Stimulated activated naive CD8-positive, alpha-beta T cell treated with anti-CD3 and anti-CD28 coated beads, Interleukin-15, Interleukin-2, amounts not matched to agents 100 ng/mL and 50 ng/mL, for 24 hours (primary cell): ENCODE measurements around the gene JCHAIN.
A peak's percentile ranks its signal among the peaks of the same experiment; 100 is the strongest.

Experiments
- H3K27ac Mint-ChIP-seq: one replicate; pipeline ENCODE4 v1.8.0; 2021; ENCODE audit warnings: mild to moderate bottlenecking, mixed read lengths
- H3K27me3 Mint-ChIP-seq: one replicate; pipeline ENCODE4 v1.8.0; 2021; ENCODE audit warnings: mixed read lengths
- H3K36me3 Mint-ChIP-seq: one replicate; pipeline ENCODE4 v1.8.0; 2021; ENCODE audit warnings: low read depth, mixed read lengths
- H3K4me1 Mint-ChIP-seq: one replicate; pipeline ENCODE4 v1.8.0; 2021; ENCODE audit warnings: low read depth, mixed read lengths
- H3K4me3 Mint-ChIP-seq: one replicate; pipeline ENCODE4 v1.8.0; 2021; ENCODE audit warnings: mild to moderate bottlenecking, mixed read lengths
- H3K9me3 Mint-ChIP-seq: one replicate; pipeline ENCODE4 v1.8.0; 2021; ENCODE audit warnings: mixed read lengths

JCHAIN gene

DNA sequence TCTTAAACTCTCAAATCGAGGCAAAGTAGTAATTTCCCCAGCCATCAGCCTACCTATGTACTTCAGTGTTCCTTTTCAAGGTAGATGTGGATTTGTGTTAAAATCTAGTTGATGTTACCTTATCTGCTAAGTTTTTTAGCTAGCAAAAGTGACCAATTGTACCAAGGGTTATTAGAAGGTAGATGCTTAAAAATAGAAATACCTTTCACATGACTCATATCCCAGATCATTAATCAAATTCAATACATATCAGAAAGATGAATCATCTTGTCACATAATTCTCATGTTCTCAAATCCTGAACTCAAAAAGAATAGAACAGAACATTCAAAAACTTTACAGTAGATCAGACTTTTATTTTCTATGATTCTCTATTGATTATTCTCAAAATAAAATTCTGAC is 34.3 kb downstream of the JCHAIN start:
- Mint-ChIP-seq H3K27ac (no peak overlapping the region), H3K9me3 (no peaks in the 10 kb centered on the region), H3K4me1 (peaks cover 6% of the 10 kb centered on the region), H3K4me3 (no peak overlapping the region), H3K27me3 (no peaks in the 10 kb centered on the region), H3K36me3 (no peaks in the 10 kb centered on the region)

GRCh38 chr4:70630162-70630561 is 36.1 kb downstream of the JCHAIN start:
- H3K27me3 Mint-ChIP-seq, result no peaks in the 10 kb centered on the region
- no peak overlapping the region for H3K4me3 Mint-ChIP-seq
- no peaks in the 10 kb centered on the region for H3K36me3 Mint-ChIP-seq
- no peak overlapping the region for H3K27ac Mint-ChIP-seq
- H3K9me3 Mint-ChIP-seq, result no peaks in the 10 kb centered on the region
- peaks cover 6% of the 10 kb centered on the region for H3K4me1 Mint-ChIP-seq

DNA sequence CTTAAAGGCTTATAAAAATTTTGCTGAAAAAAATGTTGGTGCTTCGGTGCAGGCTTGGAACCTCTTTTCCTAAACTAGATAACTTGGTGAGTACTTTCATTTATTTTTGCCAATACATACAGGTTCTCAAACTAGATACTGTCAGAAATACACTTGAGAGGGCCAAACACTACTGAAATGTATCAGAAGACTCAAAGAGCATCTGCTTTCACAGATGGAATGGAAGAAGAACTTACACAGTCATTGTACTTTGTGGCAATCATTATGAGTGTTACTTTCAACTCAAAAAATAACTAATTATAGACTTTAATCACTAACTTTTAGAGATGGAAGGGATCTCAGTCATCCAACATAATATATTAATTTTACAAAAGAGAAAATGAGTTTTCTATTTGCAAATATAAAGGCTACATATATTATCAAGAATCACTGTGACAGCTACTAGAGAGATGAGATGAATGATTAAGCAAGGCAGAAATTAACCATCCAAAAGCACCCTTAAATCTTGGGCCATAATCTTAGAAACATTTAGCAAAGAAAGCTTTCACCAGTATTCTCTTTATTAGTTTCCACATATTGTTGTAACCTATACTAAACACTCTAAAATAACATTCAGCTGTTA is 36.7 kb downstream of the JCHAIN start:
- no peak overlapping the region for H3K4me3 Mint-ChIP-seq
- H3K9me3 Mint-ChIP-seq, result no peaks in the 10 kb centered on the region
- peaks cover 6% of the 10 kb centered on the region for H3K4me1 Mint-ChIP-seq
- H3K27ac Mint-ChIP-seq, result no peak overlapping the region
- H3K36me3 Mint-ChIP-seq, result no peaks in the 10 kb centered on the region
- no peaks in the 10 kb centered on the region for H3K27me3 Mint-ChIP-seq

- H3K36me3 Mint-ChIP-seq, result no peaks in the 10 kb centered on the region
- H3K27me3 Mint-ChIP-seq, result no peaks in the 10 kb centered on the region
- no peak within 1 kb of the TSS for H3K4me3 Mint-ChIP-seq
- H3K9me3 Mint-ChIP-seq, result no peaks in the 10 kb centered on the region
- peaks cover 16% of the 10 kb centered on the region for H3K4me1 Mint-ChIP-seq
- no peak within 1 kb of the TSS for H3K27ac Mint-ChIP-seq
Observed at GRCh38 chr4:70628444-70628843, 37.9 kb downstream of the JCHAIN start, which contains the start of gene ENAM. Gene ENAM (plus strand): TSS chr4:70628744. CDS start chr4:70629501, 757 bp downstream.

GRCh38 chr4:70627620-70628019 is 38.7 kb downstream of the JCHAIN start:
- H3K36me3 Mint-ChIP-seq, result no peaks in the 10 kb centered on the region
- H3K9me3 Mint-ChIP-seq, result no peaks in the 10 kb centered on the region
- no peaks in the 10 kb centered on the region for H3K27me3 Mint-ChIP-seq
- peaks cover 19% of the 10 kb centered on the region for H3K4me1 Mint-ChIP-seq
- no peak overlapping the region for H3K27ac Mint-ChIP-seq
- H3K4me3 Mint-ChIP-seq, result no peak overlapping the region

DNA sequence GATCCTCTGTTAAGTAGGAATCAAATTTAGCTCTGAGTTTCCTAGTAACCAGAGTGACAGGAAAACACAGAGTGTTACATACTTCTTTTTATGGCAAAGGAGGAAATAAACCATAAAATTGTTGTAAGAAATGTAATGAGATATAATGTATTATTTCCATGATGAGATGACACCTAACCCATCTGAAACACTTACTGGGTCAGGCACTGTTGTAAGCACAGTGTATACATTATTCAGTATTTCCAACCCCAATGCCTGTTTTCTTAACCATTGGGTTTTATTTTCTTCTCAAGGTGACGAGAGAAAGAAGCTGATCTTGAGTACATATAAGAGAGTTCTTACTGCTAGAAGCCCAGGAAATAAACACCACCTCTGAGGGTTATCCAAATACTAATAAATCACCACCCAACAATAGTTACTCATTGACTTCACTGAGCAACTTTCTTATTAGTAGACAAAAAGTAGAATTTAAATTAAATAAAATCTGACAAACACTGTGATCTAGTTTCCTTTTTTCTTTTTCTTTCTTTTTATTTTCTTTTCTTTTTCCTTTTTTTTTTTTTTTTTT is 42.0 kb downstream of the JCHAIN start:
- Mint-ChIP-seq H3K4me1 (peaks cover 18% of the 10 kb centered on the region), H3K27me3 (no peaks in the 10 kb centered on the region), H3K27ac (no peak overlapping the region), H3K36me3 (no peaks in the 10 kb centered on the region), H3K9me3 (no peaks in the 10 kb centered on the region), H3K4me3 (no peak overlapping the region)

DNA sequence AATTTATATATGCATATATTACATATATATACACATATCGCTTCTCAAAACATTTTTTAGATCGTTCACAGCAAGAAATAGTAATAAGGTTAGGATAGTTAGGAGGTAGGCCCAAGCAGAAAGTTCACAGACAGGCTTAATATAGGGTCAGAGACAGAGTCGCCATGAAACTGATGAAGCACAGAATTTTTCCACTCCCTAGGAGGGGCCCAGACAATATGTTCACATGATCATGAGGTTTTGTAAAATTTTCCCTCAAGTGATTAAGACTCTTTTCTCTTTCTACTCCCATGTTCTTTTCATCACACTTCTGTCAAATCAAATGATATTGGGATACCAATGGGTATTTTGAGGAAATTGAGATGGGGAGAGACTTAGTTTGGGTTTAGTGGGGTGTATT is 43.0 kb downstream of the JCHAIN start:
- no peaks in the 10 kb centered on the region for H3K9me3 Mint-ChIP-seq

GRCh38 chr4:70619778-70620177 is 46.5 kb downstream of the JCHAIN start:
- no peaks in the 10 kb centered on the region for H3K9me3 Mint-ChIP-seq
- H3K36me3 Mint-ChIP-seq, result no peaks in the 10 kb centered on the region
- H3K4me1 Mint-ChIP-seq, result peaks cover 15% of the 10 kb centered on the region
- H3K27ac Mint-ChIP-seq, result no peak overlapping the region
- no peaks in the 10 kb centered on the region for H3K27me3 Mint-ChIP-seq
- no peak overlapping the region for H3K4me3 Mint-ChIP-seq

More for the DNA sequence above, 43.0 kb downstream of the JCHAIN start:
- Mint-ChIP-seq H3K27ac (peak overlapping the region; percentile 17), H3K4me1 (peaks cover 13% of the 10 kb centered on the region), H3K4me3 (no peak overlapping the region), H3K27me3 (no peaks in the 10 kb centered on the region), H3K36me3 (no peaks in the 10 kb centered on the region)

DNA sequence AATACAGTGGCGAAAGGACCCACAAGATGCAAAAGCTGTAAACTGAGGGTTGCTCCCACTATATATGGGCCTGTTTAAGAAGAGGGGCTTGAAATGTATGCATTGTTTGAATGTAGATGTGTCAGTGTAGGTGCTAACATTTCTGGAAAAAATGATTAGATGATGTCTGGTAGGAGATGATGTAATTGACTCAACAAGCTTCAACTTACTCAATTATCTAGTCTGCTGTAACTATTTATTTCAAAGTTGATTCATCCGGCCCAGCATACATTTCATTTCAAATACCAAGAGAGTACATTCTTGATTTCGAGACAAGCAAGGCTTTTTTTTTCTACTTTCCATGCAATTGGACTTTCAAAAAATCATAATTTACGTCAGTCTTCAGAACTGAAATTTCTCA is 47.0 kb downstream of the JCHAIN start:
- Mint-ChIP-seq H3K27ac (no peak overlapping the region), H3K9me3 (no peaks in the 10 kb centered on the region), H3K4me3 (no peak overlapping the region), H3K36me3 (no peaks in the 10 kb centered on the region), H3K27me3 (no peaks in the 10 kb centered on the region), H3K4me1 (peaks cover 14% of the 10 kb centered on the region)

- H3K36me3 Mint-ChIP-seq, result no peaks in the 10 kb centered on the region
- peaks cover 16% of the 10 kb centered on the region for H3K4me1 Mint-ChIP-seq
- H3K4me3 Mint-ChIP-seq, result no peak overlapping the region
- no peaks in the 10 kb centered on the region for H3K9me3 Mint-ChIP-seq
- H3K27me3 Mint-ChIP-seq, result peaks cover 9% of the 10 kb centered on the region
- H3K27ac Mint-ChIP-seq, result no peak overlapping the region
Observed at GRCh38 chr4:70614184-70614555, 52.1 kb downstream of the JCHAIN start.

- peaks cover 9% of the 10 kb centered on the region for H3K27me3 Mint-ChIP-seq
- no peak overlapping the region for H3K4me3 Mint-ChIP-seq
- H3K9me3 Mint-ChIP-seq, result no peaks in the 10 kb centered on the region
- H3K4me1 Mint-ChIP-seq, result peaks cover 16% of the 10 kb centered on the region
- no peaks in the 10 kb centered on the region for H3K36me3 Mint-ChIP-seq
- no peak overlapping the region for H3K27ac Mint-ChIP-seq
Observed at GRCh38 chr4:70613306-70614183, 52.8 kb downstream of the JCHAIN start.

DNA sequence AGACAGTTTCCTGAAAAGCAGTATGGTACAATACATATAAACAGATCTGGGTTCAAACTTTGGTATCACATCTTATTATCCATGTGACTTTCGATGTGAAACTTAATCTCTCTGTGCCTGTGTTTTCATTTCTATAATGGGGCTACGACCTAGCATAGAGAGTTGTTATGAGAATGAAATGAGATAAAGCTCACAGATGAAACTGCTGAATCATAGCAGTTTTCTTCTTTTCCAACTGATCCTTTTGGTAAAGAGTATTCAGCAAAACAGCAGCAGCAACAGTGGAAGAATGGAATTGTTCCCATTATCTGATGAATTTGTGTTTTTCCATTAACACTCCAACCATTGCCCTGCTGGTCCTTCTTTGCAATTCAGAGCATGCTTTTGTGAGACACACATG is 58.0 kb downstream of the JCHAIN start:
- H3K27me3 Mint-ChIP-seq, result peaks cover 9% of the 10 kb centered on the region
- H3K36me3 Mint-ChIP-seq, result no peaks in the 10 kb centered on the region
- peaks cover 5% of the 10 kb centered on the region for H3K4me1 Mint-ChIP-seq
- H3K9me3 Mint-ChIP-seq, result no peaks in the 10 kb centered on the region
- no peak overlapping the region for H3K27ac Mint-ChIP-seq
- no peak overlapping the region for H3K4me3 Mint-ChIP-seq

DNA sequence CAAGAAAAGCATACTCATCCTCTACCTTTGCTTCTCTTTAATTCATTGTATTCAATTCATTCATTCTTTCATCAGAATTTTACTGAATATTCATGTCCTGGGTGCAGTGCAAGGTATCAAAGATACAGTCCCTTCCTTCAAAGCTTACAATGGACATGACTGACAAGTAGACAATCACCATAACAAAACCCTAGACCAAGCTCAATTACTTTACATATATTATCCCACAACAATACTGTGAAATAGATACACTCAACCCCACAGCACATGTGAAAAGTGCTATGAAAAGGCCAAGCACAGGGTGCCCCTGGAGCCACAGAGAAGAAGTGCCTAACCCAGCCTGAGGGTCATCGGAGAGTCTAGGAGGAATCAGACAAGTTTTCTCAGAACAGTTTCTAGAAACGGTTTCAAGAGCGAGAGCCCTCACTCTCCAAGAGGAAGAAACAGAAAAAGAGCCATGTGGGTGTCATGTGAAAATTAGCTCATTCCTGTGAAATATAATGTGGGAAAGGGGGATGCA is 58.9 kb downstream of the JCHAIN start:
- H3K36me3 Mint-ChIP-seq, result no peaks in the 10 kb centered on the region
- no peak overlapping the region for H3K27ac Mint-ChIP-seq
- no peak overlapping the region for H3K4me3 Mint-ChIP-seq
- peaks cover 3% of the 10 kb centered on the region for H3K27me3 Mint-ChIP-seq
- no peaks in the 10 kb centered on the region for H3K4me1 Mint-ChIP-seq
- no peaks in the 10 kb centered on the region for H3K9me3 Mint-ChIP-seq

- H3K27ac Mint-ChIP-seq, result no peak overlapping the region
- H3K27me3 Mint-ChIP-seq, result no peaks in the 10 kb centered on the region
- H3K4me3 Mint-ChIP-seq, result no peak overlapping the region
- H3K4me1 Mint-ChIP-seq, result no peaks in the 10 kb centered on the region
- no peaks in the 10 kb centered on the region for H3K9me3 Mint-ChIP-seq
- H3K36me3 Mint-ChIP-seq, result no peaks in the 10 kb centered on the region
Observed at GRCh38 chr4:70606459-70606858, 59.8 kb downstream of the JCHAIN start.
